ENCODE results near the gene SRGAP3. TPM values are rescaled to one million over a fixed set of nuclear protein-coding genes. Genes with fewer than 3 reads are reported as not detected.

SRGAP3 gene
- total RNA-seq, 1 experiment from 2014 or later, result 0.69 TPM

GRCh38 chr3:9238721-9239295 lies 10.6 kb downstream of the SRGAP3 start:
- ChIA-PET POLR2A (ENCODE audit: low non-redundant PET) (no interaction called here), CTCF (no interaction called here)
- Histone ChIP-seq H3K9me3 (ENCODE audit: low read depth, low read length, poor library complexity, severe bottlenecking) (no peaks in the 10 kb centered on the region), H3K27ac (ENCODE audit: low read depth, low read length, poor library complexity, severe bottlenecking) (no peak overlapping the region), H3K36me3 (ENCODE audit: insufficient read depth, low read length, poor library complexity, severe bottlenecking) (no peaks in the 10 kb centered on the region), H3K4me3 (ENCODE audit: low read depth, low read length, poor library complexity, severe bottlenecking) (no peak overlapping the region), H3K4me1 (ENCODE audit: insufficient read depth, low read length, poor library complexity, severe bottlenecking) (no peaks in the 10 kb centered on the region), H3K27me3 (replicated peaks; ENCODE audit: insufficient read depth, low read depth, low read length, poor library complexity) (peaks cover 9% of the 10 kb centered on the region)
- TF ChIP-seq EZH2 (IDR thresholded peaks at IDR 0.05; ENCODE audit: borderline replicate concordance, low read depth, low read length, poor library complexity, severe bottlenecking) (no peak), CTCF (conservative IDR thresholded peaks at IDR 0.05; ENCODE audit: low read depth, low read length) (no peak)
- DNase-seq (ENCODE audit: low spot score), result no peak
- BruUV-seq (replicated peaks), result no TSS peak
- intact Hi-C loops (cut with micrococcal nuclease; ENCODE audit: unreplicated experiment), result no loop called here

GRCh38 chr3:9238276-9238675 lies 11.2 kb downstream of the SRGAP3 start:
- Histone ChIP-seq H3K36me3 (ENCODE audit: insufficient read depth, low read length, poor library complexity, severe bottlenecking) (no peaks in the 10 kb centered on the region), H3K27ac (ENCODE audit: low read depth, low read length, poor library complexity, severe bottlenecking) (no peak overlapping the region), H3K9me3 (ENCODE audit: low read depth, low read length, poor library complexity, severe bottlenecking) (no peaks in the 10 kb centered on the region), H3K27me3 (replicated peaks; ENCODE audit: insufficient read depth, low read depth, low read length, poor library complexity) (peaks cover 9% of the 10 kb centered on the region), H3K4me3 (ENCODE audit: low read depth, low read length, poor library complexity, severe bottlenecking) (no peak overlapping the region), H3K4me1 (ENCODE audit: insufficient read depth, low read length, poor library complexity, severe bottlenecking) (no peaks in the 10 kb centered on the region)
- intact Hi-C loops (cut with micrococcal nuclease; ENCODE audit: unreplicated experiment), result no loop called here
- DNase-seq (ENCODE audit: low spot score), result no peak
- CTCF ChIA-PET, result no interaction called here
- TF ChIP-seq CTCF (conservative IDR thresholded peaks at IDR 0.05; ENCODE audit: low read depth, low read length) (no peak), EZH2 (IDR thresholded peaks at IDR 0.05; ENCODE audit: borderline replicate concordance, low read depth, low read length, poor library complexity, severe bottlenecking) (no peak)
- POLR2A ChIA-PET (ENCODE audit: low non-redundant PET), result no interaction called here
- no TSS peak for BruUV-seq (replicated peaks)

GRCh38 chr3:9233814-9234600 lies 15.4 kb downstream of the SRGAP3 start:
- H3K4me3 ChIP-seq (ENCODE audit: low read depth, low read length, poor library complexity, severe bottlenecking), result no peak overlapping the region
- intact Hi-C loops (cut with micrococcal nuclease; ENCODE audit: unreplicated experiment), result no loop called here
- BruUV-seq (replicated peaks), result no TSS peak
- no peaks in the 10 kb centered on the region for H3K9me3 ChIP-seq (ENCODE audit: low read depth, low read length, poor library complexity, severe bottlenecking)
- no peak overlapping the region for H3K27ac ChIP-seq (ENCODE audit: low read depth, low read length, poor library complexity, severe bottlenecking)
- ChIA-PET CTCF (no interaction called here), POLR2A (ENCODE audit: low non-redundant PET) (no interaction called here)
- TF ChIP-seq CTCF (conservative IDR thresholded peaks at IDR 0.05; ENCODE audit: low read depth, low read length), result no peak
- no peak for TF ChIP-seq EZH2 (IDR thresholded peaks at IDR 0.05; ENCODE audit: borderline replicate concordance, low read depth, low read length, poor library complexity, severe bottlenecking)
- H3K27me3 ChIP-seq (replicated peaks; ENCODE audit: insufficient read depth, low read depth, low read length, poor library complexity), result peaks cover 5% of the 10 kb centered on the region
- no peaks in the 10 kb centered on the region for H3K4me1 ChIP-seq (ENCODE audit: insufficient read depth, low read length, poor library complexity, severe bottlenecking)
- no peak for DNase-seq (ENCODE audit: low spot score)
- no peaks in the 10 kb centered on the region for H3K36me3 ChIP-seq (ENCODE audit: insufficient read depth, low read length, poor library complexity, severe bottlenecking)

Measured in A673 (cell line).